Gastrocnemius medialis (tissue), 4 donors: Measurements from ENCODE around the gene BCL6B. TPM values are rescaled to one million over a fixed set of nuclear protein-coding genes. Genes with fewer than 3 reads are reported as not detected.
A peak's percentile ranks its signal among the peaks of the same experiment; 100 is the strongest.

Experiments
- ATAC-seq, 2 donors: fragments of 150-250 bp; one replicate each; pipeline ENCODE4 v1.9.1; 2016
- DNase-seq, 2 donors: peaks; one replicate each; pipeline ENCODE4 v3.0.0-alpha.2; 2019
- H3K27ac ChIP-seq, 4 donors: fragments of 200-600 bp; sonication (generic); 1 replicate in 1 of 4; 2 replicates in 3 of 4; pipeline ENCODE4 v1.5.1; 2016 to 2018; ENCODE audit warnings: mild to moderate bottlenecking in 2 of 4, moderate library complexity in 1 of 4
- H3K27me3 ChIP-seq, 3 donors: fragments of 200-600 bp; sonication (generic) in 2 of 3; 1 replicate in 1 of 3; 2 replicates in 2 of 3; pipeline versions ENCODE4 v1.5.1 to v1.6.0; 2016 to 2019; ENCODE audit warnings: mild to moderate bottlenecking in 1 of 3, moderate library complexity in 1 of 3
- H3K36me3 ChIP-seq, 2 donors: fragments of 200-600 bp; sonication (generic) in 1 of 2; one replicate each; pipeline ENCODE4 v1.5.1; 2017 to 2018
- H3K4me1 ChIP-seq, 2 donors: fragments of 200-600 bp; sonication (generic) in 1 of 2; one replicate each; pipeline ENCODE4 v1.5.1; 2016 to 2017; ENCODE audit warnings: mild to moderate bottlenecking in 2 of 2
- H3K4me3 ChIP-seq, 4 donors: fragments of 200-600 bp; sonication (generic) in 3 of 4; 1 replicate in 1 of 4; 2 replicates in 3 of 4; pipeline ENCODE4 v1.5.1; 2016 to 2019; ENCODE audit warnings: mild to moderate bottlenecking in 2 of 4
- H3K9me3 ChIP-seq, 3 donors: fragments of 200-600 bp; sonication (generic) in 2 of 3; 1 replicate in 1 of 3; 2 replicates in 2 of 3; pipeline ENCODE4 v1.5.1; 2016 to 2019
- POLR2A ChIP-seq, 2 donors: fragments of 450-650 bp; IDR thresholded peaks; one replicate each; pipeline ENCODE4 v1.6.1; 2017; ENCODE audit warnings: antibody characterized with exemption in 2 of 2, mild to moderate bottlenecking in 2 of 2, moderate library complexity in 2 of 2
- in situ Hi-C, 4 donors: fragments of 200-750 bp; cut with MboI; loops; one replicate each; pipeline versions ENCODE4 v1.15.0 to v1.8.0; 2017; ENCODE audit warnings: low sequenced_read_pairs in 4 of 4
- intact Hi-C: fragments of 100-400 bp; cut with DNase I; formaldehyde crosslinking; loops from one replicate; pipeline ENCODE4 v1.15.1; 2023; ENCODE audit warnings: low total_unique reads
- total RNA-seq, 4 donors: library from RNA; depleted of rRNA; stranded (reverse); fragments of >200 nt; gene quantifications; one replicate each; pipeline versions ENCODE4 v1.1.0 to v1.2.3, GENCODE V29; 2016
- TF ChIP-seq, protein P1 (sequence below), 5 experiments: fragments of 450-650 bp in 3 of 5; fragments of 200-600 bp in 2 of 5; sonication (generic) in 2 of 5; IDR thresholded peaks in 4 of 5; conservative IDR thresholded peaks in 1 of 5; 1 replicate in 4 of 5; 2 replicates in 1 of 5; pipeline ENCODE4 v1.5.1; 2016 to 2019; ENCODE audit warnings: antibody characterized with exemption in 5 of 5, mild to moderate bottlenecking in 3 of 5, moderate library complexity in 3 of 5

BCL6B gene
- total RNA-seq, 4 donors from 2014 or later, result 1.2 to 3.9 (median 2.1) TPM

DNA sequence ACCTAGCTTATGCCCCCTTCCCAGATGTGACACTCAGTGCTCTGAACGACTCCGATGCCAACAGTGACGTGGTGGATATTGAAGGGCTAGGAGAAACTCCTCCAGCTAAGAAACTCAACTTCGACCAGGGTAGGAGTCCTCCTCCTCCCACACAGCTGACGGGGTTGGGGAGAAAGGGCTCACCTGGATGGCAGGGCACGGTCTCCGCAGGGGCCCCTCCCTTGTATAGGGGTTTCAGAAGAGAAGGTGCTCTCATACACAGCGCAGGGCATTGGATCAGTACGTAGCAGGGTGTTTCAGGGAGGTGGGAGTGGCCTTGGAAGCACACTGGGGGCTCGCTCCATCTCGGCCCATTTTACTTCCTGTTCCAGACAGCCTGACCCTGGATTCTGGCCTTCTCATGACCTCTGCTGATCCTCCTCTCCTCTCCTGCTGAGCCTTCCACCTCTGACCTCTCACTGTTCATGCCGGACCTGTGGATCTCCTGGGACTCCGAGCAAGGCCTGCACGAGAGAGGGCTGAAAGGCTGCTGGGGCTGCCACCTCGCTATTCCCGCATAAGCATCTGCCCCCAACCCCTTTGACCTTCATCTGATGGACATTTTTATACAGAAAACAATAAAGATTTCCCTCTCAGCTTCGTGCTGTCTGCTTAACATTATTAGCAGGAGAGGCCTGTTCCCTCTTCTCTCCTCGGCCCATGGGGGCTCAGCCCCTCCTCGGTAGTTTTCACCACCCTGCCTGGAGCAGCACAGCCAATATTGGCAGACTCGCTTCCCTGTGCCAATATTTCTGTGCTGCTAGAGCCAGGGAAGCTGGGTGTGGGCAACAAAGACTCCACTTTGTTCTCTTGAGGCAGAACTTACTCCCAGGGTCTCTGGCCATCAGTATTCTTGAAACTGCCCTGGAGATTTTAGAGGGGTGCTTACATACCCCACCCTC lies 5.7 kb upstream of the BCL6B start:
- peak overlapping the region in 1 of 4 donors; percentile 63 for H3K4me3 ChIP-seq
- no peaks in the 10 kb centered on the region for H3K9me3 ChIP-seq
- no peak for ATAC-seq
- H3K4me1 ChIP-seq, result peaks cover 51 to 60% of the 10 kb centered on the region in 2 donors
- in situ Hi-C loops (loop anchor here (25.0 kb wide), 2 partner anchors 355 to 380 kb away; partner anchors contain the start of genes C17orf100 (in 3 of the 4), MED31 (in 3 of the 4), KIAA0753 (in 1 of the 4) and TXNDC17 (in 1 of the 4)), intact Hi-C loops (loop anchor here (5.0 to 10.0 kb wide), 3 partner anchors 558 to 1530 kb away; partner anchors contain the start of genes CD68, DERL2, KDM6B and MIS12)
- H3K36me3 ChIP-seq, result peaks cover 0 to 10% of the 10 kb centered on the region in 2 donors
- no peak for DNase-seq
- no peak for TF ChIP-seq POLR2A (IDR thresholded peaks at IDR 0.05)
- TF ChIP-seq, protein P1, sequence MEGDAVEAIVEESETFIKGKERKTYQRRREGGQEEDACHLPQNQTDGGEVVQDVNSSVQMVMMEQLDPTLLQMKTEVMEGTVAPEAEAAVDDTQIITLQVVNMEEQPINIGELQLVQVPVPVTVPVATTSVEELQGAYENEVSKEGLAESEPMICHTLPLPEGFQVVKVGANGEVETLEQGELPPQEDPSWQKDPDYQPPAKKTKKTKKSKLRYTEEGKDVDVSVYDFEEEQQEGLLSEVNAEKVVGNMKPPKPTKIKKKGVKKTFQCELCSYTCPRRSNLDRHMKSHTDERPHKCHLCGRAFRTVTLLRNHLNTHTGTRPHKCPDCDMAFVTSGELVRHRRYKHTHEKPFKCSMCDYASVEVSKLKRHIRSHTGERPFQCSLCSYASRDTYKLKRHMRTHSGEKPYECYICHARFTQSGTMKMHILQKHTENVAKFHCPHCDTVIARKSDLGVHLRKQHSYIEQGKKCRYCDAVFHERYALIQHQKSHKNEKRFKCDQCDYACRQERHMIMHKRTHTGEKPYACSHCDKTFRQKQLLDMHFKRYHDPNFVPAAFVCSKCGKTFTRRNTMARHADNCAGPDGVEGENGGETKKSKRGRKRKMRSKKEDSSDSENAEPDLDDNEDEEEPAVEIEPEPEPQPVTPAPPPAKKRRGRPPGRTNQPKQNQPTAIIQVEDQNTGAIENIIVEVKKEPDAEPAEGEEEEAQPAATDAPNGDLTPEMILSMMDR (IDR thresholded peaks at IDR 0.05 in 4 of 5, conservative IDR thresholded peaks at IDR 0.05 in 1 of 5), result no peak
- H3K27me3 ChIP-seq, result peaks cover under 1 to 1% (median under 1%) of the 10 kb centered on the region in 3 donors
- H3K27ac ChIP-seq, result peak overlapping the region; percentile 93 to 99 (median 96)

DNA sequence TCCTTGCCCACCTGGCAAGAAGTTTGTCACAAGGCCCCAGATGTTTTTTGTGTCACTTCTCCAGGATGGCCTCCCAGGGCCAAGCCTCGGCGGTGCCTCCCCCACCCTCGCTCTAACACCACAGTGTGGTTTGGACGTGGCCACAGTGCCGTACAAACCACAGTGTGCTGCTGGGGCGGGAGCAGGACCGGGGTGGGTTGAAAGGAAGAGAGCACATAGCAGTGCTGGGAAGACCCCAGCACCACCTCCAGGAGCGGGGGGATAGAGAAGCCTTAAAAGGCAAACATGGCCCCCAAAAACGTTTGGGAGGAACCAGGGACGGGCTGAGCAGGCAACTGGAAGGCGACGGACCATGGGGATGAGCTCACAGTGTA lies 5.0 kb upstream of the BCL6B start:
- Histone ChIP-seq H3K4me3 (peak overlapping the region; percentile 19 to 80 (median 64)), H3K36me3 (peaks cover 0 to 10% of the 10 kb centered on the region in 2 donors), H3K27me3 (peaks cover 7 to 8% (median 7%) of the 10 kb centered on the region in 3 donors), H3K4me1 (peaks cover 51 to 61% of the 10 kb centered on the region in 2 donors), H3K9me3 (no peaks in the 10 kb centered on the region), H3K27ac (peak overlapping the region; percentile 93 to 99 (median 96))
- intact Hi-C loops (loop anchor here (5.0 to 10.0 kb wide), 3 partner anchors 557 to 1531 kb away; partner anchors contain the start of genes CD68, DERL2, KDM6B and MIS12), in situ Hi-C loops (loop anchor here (25.0 kb wide), 2 partner anchors 356 to 381 kb away; partner anchors contain the start of genes C17orf100 (in 3 of the 4), MED31 (in 3 of the 4), KIAA0753 (in 1 of the 4) and TXNDC17 (in 1 of the 4))
- ATAC-seq (no peak), DNase-seq (no peak)
- TF ChIP-seq POLR2A (IDR thresholded peaks at IDR 0.05), result no peak
- TF ChIP-seq, protein P1 (IDR thresholded peaks at IDR 0.05 in 4 of 5, conservative IDR thresholded peaks at IDR 0.05 in 1 of 5), result no peak

DNA sequence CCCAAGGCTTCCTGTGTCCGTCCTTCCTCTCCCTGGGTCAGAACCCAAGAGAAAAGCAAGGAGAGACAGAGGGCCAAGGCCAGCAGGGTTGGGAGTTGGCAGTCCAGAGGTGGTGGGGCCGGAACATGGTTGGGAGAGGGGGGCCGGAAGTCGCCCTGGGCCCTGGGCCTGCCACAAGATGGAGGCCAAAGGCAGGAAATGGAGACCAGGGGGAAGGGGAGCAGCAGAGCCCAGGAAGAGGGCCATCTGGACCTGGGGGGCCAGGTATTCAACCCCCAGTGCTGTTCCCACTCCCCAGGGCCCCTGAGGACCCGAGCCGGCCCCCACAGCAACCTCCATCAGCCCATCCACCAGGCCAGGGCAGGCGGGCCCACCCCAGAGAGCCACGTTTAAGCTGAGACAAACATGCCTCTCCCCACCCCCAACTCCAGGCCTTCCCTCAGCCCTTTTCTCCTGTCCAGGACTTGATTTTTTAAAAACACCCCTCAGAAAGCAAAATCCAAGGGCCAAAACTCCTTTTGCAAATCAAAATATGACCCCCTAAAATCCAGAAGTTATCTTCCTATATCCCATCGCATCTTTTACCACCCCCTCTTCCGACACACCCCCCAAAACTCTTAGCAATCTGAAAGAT lies 4.4 kb upstream of the BCL6B start:
- peak; percentile 18 to 42 for TF ChIP-seq POLR2A (IDR thresholded peaks at IDR 0.05)
- TF ChIP-seq, protein P1 (IDR thresholded peaks at IDR 0.05 in 4 of 5, conservative IDR thresholded peaks at IDR 0.05 in 1 of 5), result no peak
- Histone ChIP-seq H3K27me3 (peaks cover 13 to 14% (median 14%) of the 10 kb centered on the region in 3 donors), H3K9me3 (no peaks in the 10 kb centered on the region), H3K4me1 (peaks cover 47 to 58% of the 10 kb centered on the region in 2 donors), H3K4me3 (peak overlapping the region; percentile 63 to 80 (median 66)), H3K36me3 (peaks cover 0 to 10% of the 10 kb centered on the region in 2 donors), H3K27ac (peak overlapping the region; percentile 93 to 99 (median 96))
- intact Hi-C loops, result loop anchor here (5.0 to 10.0 kb wide), 3 partner anchors 556 to 1531 kb away; partner anchors contain the start of genes CD68, DERL2, KDM6B and MIS12
- DNase-seq (peak; percentile 49 to 72), ATAC-seq (no peak)
- in situ Hi-C loops, result loop anchor here (25.0 kb wide), 2 partner anchors 356 to 381 kb away; partner anchors contain the start of genes C17orf100 (in 3 of the 4), MED31 (in 3 of the 4), KIAA0753 (in 1 of the 4) and TXNDC17 (in 1 of the 4)

DNA sequence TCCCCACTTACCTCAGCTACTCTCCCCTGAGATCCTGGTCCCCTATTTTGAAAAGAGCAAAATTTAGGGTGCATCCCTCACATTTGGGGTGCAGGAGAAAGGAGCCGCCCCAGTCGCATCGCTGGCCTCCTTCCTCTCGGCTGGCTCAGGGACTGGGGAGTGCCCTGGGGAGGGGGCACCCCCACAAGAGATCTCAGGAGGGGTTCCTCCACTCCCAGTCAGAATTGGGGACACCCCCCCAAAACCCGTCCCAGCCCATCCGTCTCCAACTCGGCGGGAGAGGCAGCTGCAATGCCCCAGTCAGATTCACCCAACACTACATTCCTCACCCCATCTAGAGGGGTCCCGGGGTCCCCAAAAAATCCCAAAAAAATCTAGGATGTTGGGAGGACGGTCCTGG lies 3.5 kb upstream of the BCL6B start:
- H3K36me3 ChIP-seq, result peaks cover 0 to 10% of the 10 kb centered on the region in 2 donors
- peak overlapping the region; percentile 93 to 99 (median 96) for H3K27ac ChIP-seq
- DNase-seq (no peak), ATAC-seq (no peak)
- H3K27me3 ChIP-seq, result peaks cover 14 to 16% (median 15%) of the 10 kb centered on the region in 3 donors
- in situ Hi-C loops, result loop anchor here (25.0 kb wide), 2 partner anchors 357 to 382 kb away; partner anchors contain the start of genes C17orf100 (in 3 of the 4), MED31 (in 3 of the 4), KIAA0753 (in 1 of the 4) and TXNDC17 (in 1 of the 4)
- peak overlapping the region; percentile 63 to 80 (median 66) for H3K4me3 ChIP-seq
- TF ChIP-seq, protein P1 (IDR thresholded peaks at IDR 0.05 in 4 of 5, conservative IDR thresholded peaks at IDR 0.05 in 1 of 5), result no peak
- no peak for TF ChIP-seq POLR2A (IDR thresholded peaks at IDR 0.05)
- H3K4me1 ChIP-seq, result peaks cover 42 to 52% of the 10 kb centered on the region in 2 donors
- no peaks in the 10 kb centered on the region for H3K9me3 ChIP-seq
- intact Hi-C loops, result loop anchor here (5.0 to 10.0 kb wide), 3 partner anchors 555 to 1532 kb away; partner anchors contain the start of genes CD68, DERL2, KDM6B and MIS12
